ENCODE data around the gene LNX1.

LNX1 gene
- 0.26 to 0.44 reads per million in 2 donors for total RNA-seq

DNA sequence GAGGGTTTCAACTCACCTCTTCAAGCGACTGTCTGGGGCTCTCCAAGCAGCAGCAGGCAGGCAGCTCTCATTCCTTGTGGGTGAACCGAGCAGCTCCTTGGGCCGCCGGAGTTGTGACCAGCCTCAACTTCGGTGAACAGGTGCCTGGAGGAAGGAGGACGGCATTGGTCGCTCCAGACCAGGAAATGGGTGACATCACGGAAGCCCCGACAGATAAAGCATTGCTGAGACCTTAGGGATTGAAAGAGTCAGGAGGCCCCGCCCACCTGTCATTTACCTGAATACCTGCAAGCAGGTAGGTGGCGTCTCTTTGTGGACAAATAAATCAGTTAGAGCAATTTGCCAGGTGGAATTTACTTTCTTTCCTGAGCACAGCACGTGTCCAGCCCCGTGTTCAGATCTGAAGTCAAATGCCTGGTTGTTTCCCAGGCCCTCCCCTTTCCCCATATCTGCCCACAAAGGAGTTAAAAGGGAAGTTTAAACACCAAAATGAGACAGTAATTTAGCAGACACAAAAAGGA lies at the start of gene LNX1:
Gene LNX1 (minus strand): TSS at position 115 of the 521 bp plus-strand sequence. CDS start 17,484 bp downstream, outside the sequence.
- no peak for DNase-seq

DNA sequence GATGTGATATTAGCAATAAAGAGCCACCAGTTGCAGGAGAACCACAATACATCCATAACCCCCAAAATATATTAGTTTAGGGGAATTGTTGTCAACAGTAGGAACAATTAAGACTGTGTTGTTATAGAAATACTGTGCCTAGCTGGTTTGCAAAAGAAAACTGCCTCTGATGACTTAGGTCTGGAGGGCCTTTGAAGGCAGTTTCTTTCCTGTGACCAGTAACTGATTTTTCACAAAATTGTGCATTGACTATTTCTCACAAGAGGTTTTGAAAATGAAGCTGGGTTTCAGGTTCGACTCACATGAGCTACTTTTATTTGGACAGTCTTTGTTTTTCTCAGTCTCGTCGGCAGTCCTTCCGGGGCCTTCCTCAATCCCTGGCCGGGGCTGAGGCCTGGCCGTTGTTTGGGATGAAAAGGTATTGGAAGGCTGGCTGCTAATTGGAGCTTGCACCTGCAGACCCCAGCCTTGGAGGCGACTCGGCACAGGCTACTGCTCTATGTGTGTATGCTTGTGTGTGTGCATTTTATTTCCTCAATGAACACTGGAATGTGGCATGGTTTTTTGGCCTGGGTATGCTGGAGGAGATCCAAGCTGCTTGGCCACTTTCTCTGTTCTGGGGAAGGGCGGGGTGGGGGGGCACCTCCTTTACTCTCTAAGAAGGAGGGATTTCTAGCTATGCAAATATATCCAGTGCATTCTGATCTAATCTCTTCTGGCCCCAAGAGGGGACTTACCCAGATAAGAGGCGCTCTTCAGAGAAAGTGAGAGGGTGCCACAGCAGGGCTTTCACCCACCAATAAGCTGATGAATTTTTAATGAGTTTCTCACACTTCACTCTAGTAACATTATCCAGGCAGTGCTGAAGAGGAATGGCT lies 49.5 kb upstream of the LNX1 start:
- DNase-seq = no peak

DNA sequence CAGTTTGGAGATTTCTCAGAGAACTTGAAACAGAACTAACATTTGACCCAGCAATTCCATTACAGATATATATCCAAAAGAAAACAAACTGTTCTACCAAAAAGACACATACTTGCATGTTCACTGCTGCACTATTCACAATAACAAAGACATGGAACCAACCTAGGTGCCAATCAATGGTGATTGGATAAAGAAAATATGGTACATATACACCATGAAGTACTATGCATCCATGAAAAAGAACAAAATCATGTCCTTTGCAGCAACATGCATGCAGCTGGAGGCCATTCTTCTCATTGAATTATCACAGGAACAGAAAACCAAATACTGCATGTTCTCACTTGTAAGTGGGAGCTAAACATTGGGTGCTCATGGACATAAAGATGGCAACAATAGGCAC lies 47.6 kb upstream of the LNX1 start:
- DNase-seq = no peak

DNA sequence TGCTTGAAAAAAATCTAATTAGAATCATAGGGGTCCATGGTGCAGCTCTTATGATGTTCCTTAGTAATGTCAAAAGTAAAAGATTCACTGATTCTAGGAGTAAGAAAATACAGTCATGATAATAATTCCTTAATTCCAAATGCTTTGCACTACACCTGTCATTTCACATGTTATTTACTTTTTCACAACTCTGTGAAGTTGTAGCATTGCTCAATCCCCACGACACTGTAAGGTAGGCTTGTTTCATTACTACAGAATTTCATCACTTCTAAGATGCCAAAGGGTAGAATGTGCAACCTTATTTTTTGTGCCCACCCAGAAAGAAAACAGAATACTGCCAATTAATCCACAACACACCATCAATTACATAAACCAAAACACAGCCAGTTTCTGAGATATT lies 46.1 kb upstream of the LNX1 start:
- no peak for DNase-seq

DNA sequence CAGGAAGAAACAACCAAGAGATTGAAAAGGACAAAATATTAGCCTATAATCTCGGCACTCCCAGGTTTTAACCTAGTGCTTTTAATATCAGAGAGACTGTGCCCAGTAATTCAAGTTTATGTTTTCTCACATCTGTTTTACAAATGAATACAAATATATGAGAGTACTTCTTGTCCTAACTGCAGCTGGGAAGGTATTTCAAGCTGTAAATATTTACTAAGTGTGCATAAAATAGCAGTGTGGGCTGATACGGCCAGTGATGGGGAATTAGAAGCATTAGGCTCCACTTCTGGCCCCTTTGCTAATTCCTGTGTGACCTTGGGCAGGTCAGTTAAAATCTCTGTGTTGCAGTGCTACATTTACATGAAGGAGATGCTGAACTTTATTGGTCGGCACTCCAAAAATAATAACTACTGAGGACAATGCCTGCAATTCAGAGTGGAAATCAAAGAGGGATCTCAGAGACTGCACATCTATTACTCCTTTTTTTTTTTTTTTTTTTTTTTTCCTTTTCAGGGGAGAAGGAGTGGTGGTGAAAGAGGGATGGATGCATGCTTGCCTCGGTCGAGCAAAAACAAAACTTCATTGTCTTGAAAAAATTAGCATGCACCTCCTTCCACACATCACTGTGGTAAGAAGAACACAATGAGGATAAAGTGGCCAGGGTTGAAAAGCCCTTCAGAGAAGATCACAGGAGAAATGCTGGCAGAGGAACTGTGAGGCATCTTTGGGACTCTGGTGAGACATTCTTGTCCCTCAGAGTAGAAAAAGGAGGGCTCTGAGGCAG lies 44.6 kb upstream of the LNX1 start:
- DNase-seq = no peak

DNA sequence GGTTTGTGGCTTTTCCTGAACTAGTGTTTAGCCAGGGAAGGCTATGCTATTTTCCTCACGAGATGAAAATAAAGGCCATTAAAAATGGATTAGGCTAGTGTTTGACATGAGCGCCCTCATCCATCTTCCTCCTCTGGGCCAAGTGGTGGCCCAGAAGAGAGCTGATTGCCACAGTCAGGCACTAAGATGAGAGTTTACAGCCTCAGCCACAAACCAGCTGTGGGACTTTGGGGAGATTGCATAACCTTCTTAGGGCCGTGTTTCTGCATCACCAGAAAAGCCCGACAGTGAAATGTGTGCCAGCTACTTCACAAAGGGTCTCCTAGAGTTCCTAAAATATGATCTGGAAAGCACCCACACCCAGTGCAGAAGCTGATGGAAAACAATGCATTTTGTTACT lies 42.3 kb upstream of the LNX1 start:
- no peak for DNase-seq

DNA sequence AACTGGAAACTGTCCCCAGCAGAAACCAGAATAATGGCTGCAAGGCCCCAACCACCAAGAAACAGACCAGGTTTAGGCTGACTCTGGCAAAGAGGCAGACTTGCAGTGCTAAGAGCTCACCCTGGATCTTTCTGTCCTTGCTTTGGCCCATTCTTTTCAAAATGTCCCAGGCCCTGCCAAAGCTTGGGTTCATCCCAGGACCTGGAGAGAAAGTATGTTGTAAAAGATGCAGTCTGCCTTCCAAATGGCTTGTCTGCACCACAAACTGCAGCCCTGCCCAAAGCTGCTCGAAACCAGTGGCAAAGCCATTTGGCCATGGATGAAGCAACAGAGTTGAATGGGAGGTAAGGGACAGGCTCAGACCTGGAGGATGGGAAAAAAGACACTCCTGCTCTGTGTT lies 38.0 kb upstream of the LNX1 start:
- DNase-seq = no peak

DNA sequence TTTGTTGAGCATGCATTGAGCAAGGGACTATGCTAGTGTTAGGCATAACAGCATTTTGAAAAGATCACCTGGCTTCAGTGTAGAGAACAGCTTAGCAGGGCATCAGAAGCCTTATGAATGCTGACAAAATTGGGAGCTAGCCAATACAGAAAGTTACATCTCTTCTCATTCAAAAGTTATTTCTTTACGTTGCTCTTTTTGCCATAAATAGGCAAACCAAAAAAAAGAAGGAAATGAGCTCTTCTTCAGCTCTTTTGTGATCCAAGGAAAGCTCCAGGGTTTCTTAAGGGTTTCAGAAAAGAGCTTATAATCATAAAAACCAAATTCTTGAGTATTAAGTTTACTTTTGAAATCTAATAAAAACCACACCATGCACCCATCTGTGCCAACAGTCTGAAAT lies 35.2 kb upstream of the LNX1 start:
- no peak for DNase-seq

DNA sequence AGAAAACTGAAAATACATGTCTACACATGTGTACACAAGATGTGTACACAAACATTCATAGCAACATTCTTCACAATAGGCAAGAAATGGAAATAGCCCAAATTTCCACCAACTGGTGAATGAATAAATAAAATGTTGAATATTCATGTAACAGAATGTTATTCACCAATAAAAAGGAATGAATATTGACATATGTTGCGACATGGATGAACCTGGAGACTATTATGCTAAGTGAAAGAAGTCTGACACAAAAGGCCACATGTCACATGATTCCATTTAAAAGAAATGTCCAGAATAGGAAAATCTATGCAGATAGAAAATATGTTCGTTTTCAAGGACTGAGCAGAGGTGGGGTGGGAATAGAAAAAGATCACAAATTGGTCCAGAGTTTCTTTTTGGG lies 34.6 kb upstream of the LNX1 start:
- no peak for DNase-seq

DNA sequence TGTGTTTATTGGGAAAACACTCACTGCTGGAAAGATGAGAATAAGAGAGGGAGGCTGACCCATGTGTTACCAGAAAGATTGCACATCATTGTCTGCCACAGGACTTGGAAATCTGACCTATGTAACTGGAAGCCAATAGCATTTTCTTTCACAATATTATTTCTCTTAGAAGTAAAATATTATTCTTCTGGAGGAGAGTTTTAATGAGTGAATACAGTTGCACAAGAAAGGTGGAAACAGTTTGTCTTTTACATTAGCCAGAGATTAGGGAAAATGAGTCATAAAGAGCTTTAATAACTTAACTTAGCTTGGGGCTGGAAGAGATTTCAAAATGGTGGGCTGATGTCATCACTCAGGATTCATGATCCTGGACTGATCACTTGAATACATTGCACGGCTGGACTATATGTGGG lies 31.5 kb upstream of the LNX1 start:
- DNase-seq = no peak

DNA sequence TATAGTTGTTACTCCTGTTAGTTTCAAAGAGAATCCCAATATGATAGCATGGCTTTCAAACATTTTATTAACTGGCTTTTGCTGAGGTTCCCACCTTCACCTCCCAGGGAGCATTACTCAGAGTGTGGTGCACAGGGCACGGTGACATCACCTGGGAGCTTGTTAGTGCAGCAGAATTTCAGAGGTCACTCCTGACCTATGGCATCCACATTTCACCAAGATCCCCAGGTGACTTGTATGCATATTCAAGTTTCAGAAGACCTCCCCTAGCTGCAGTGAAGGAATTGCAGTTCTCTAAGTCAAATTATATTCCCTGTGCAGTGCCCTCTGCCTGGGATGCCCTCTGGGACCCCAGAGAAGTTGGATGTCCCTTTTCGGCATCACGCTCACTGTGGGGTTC lies 29.7 kb upstream of the LNX1 start:
- DNase-seq = no peak

DNA sequence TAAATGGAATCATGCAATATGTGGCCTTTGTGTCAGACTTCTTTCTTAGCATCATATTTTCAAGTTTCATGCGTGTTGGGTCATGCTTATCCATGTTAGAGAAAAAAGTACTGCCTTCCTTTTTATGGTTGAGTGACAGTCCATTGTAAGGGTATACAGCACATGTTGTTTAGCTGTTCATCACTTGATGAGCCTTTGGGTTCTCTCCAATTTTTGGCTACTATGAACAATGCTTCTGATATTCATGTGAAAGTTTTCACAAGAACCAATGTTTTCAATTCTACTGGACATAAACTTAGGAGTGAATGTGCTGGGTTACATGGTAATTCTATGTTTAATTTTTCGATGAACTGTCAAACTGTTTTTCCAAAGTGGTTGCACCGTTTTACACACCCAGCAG lies 28.1 kb upstream of the LNX1 start:
- no peak for DNase-seq

DNA sequence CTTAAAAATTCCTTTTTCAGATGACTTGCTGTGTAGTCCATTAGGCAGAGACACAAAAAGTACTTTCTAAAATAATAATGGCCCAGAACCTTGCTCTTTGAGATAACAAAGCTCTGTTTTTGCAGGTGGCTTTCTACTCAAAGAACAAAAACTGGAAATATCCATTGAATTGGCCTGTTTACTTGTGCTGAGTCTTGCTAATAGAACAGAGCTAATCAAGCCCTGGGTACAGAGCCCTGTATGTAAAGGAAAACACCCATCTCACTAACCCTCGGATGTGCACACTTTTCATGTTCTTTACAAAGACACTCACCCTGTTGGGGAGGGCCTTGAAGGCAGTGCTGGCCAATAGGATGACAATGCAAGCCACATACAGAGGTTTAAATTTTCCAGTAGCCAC lies 27.0 kb upstream of the LNX1 start:
- no peak for DNase-seq

DNA sequence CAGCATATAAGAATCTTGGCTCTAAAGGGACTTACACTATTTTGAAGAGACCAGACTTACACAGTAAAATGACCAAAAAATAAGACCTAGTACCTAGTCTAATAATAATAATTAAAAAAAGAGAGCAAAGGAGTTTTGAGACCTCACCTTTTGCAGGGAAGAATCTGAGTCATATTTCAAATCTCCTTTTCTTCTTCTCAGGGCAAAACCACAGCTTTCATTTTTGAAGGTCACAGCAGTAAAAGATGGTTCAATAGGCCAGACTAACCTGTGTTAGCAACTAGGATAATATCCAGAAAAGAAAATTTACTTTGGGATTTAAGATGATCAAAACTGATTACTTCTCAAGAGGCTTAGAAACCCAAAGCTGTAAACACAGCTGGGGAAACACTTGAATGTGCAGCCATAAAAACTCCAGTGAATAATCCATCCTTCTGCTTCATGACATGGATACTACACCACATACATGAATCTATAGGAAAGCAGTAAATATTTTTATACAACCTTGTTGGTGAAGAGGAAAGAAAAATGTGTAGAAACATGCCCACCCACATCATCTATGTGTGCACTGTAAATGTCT lies 25.9 kb upstream of the LNX1 start:
- no peak for DNase-seq

DNA sequence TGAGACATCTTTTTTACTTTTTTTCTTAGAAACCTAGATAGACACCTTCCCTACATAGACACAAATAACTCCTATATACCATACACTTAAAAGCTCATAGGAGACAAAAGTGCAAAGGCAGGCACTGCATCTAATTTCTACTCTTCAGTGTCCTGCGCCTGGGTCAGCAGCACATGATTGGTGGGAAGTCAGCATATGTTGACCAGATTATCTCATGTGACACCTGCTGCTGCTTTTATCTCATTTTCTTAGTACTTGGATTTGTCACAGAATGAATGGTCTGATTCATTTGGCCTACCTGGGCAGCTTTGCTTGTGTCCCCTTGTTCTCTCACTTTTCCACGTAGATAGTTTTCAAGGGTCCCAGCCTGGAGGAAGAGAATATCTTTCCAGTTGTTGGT lies 24.9 kb upstream of the LNX1 start:
- DNase-seq = no peak

DNA sequence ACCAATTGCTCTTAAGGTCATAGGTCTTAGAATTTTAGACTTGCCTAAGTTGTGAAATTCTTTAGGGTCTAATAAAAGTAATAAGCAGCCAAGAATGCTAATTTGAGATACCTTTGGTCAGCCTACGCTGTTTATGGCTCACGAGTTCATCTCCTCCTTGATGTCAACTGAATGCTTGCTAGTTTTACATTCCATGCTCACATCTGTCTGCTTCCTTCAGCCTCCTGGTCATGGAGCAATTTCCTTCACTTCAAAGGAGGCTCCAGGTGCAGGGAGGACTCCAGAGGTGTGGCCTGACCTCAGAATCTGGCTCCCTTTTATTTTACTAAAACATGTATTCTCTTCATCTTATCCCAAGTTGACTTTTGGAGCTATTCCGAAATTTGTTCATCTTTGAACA lies 23.3 kb upstream of the LNX1 start:
- no peak for DNase-seq

DNA sequence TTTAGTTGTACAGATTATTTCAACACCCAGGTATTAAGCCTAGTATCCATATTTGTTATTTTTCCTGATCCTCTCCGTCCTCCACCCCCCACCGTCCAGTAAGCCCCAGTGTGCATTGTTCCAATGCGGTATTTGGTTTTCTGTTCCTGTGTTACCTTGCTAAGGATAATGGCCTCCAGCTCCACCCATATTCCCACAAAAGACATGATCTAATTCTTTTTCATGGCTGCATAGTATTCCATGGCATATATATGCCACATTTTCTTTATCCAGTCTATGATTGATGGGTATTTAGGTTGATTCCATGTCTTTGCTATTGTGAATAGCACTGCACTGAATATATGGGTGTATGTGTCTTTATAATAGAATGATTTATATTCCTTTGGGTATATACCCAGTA lies 22.1 kb upstream of the LNX1 start:
- no peak for DNase-seq

DNA sequence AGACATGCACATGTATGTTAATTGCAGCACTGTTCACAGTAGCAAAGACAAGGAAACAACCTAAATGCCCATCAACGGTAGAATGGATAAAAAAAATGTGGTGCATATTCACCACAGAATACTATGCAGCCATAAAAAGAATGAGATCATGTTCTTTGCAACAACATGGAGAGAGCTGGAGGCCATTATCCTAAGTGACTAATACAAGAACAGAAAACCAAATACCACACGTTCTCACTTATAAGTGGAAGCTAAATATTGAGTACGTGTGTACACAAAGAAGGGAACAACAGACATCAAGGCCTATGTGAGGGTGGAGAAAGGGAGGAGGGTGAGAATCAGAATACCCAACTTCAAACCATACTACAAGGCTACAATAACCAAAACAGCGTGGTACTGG lies 17.4 kb upstream of the LNX1 start:
- DNase-seq = no peak

DNA sequence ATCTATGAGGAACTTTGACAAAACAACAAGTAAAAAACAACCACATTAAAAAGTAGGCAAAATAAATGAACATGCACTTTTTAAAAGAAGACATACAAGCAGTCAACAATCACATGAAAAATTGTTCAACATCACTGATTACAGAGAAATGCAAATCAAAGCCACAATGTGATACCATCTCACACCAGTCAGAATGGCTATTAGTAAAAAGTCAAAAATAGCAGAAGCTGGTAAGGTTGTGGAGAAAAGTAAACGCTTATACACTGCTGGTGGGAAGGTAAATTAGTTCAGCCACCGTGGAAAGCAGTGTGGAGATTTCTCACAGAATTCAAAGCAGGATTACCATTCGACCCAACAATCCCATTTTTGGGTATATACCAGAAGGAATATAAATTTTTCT lies 17.0 kb upstream of the LNX1 start:
- no peak for DNase-seq

DNA sequence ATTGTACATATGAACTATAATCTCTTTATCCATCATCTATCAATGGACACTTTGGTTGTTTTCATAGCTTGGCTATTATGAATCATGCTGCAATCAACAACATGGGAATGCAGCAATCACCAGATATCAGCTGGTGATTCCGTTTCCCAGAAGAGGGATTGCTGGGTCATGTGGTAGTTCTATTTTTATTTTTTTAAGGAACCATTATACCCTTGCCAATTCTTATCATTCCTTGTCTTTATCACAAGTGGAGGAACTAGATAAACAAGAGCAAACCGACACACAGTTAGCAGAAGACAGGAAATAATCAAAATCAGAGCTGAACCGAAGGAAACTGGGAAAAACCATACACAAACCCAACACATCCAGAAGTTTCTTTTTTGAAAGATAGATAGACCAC lies 14.5 kb upstream of the LNX1 start:
- no peak for DNase-seq

DNA sequence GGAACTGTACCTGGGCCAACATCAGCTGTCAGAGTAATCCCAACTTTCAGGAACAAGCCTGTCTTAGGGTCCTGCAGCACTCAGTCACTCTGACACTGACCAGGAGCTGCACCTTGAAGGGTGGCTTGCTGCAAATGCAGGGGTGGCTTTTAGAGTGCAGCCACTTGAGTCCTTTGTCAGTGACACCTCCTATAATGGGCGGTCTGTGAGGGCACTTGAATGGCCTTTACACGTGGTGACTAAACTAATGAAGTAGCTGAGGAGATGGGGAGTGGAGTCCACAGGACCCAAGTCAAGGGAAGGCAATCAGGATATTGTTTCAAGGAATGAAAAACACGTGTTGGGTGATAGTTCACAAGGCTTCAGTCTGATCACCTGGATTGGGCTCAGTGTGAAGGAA lies 11.1 kb upstream of the LNX1 start:
- DNase-seq = no peak

DNA sequence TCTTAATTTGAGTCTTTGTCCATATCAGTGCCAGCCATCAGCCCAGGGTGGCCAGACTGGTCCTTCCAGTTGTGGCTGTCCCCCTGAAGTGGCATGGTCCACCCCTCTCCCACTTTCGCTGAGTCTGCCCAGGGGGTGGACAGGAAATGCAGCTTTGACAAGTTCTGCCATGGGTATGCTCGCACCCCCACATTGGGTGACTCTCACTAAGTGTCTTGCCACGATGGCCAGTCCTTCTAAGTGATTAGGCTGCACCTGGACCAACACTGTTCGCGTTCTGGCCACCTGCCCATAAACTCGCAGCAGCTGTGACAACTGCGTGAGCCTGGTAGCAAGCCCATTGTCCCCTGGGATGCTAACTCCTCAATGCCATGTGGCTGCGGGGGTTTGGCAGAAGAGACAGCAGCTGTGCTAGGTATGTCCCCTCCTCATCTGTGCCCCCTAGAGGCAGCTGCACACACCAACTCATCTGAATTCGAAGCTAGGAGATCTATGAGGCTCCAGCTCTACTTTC lies 10.0 kb upstream of the LNX1 start:
- DNase-seq = no peak

DNA sequence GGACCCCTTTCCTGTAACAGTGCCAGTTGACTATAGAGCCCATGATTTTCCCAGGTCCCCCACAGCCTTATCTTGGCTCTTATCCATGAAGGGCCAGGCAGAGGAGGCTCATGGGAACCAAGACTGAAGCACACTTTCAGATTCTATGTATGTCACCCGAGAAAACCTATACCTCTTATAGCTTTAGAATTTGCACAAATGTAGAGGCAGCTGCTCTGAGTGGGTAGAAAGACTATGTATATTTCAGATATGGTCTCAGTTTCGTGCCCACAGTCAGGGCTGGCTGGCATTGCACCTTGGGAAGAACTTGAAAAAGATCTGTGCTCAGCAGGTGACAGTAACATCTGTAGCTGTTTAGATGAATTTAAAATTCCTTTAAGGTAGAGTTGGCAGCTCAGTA lies 8.3 kb upstream of the LNX1 start:
- DNase-seq = no peak
